PFSK-1 (cell line): ENCODE results near the gene FEM1B.

ENCODE experiments used
- FOXP2 ChIP-seq: optimal IDR thresholded peaks from 2 replicates; pipeline ENCODE3; 2011; ENCODE audit warnings: borderline replicate concordance, control low read depth, inconsistent platforms; ENCODE audit not compliant: insufficient read depth; ENCODE audit errors: extremely low read length, extremely low read depth
- POLR2AphosphoS5 ChIP-seq: IDR thresholded peaks from 2 replicates; pipeline ENCODE4 v1.6.1; 2012; ENCODE audit warnings: low read depth, mild to moderate bottlenecking, control low read depth, low read length, moderate library complexity
- SIN3A ChIP-seq: IDR thresholded peaks from 2 replicates; pipeline ENCODE4 v1.6.1; 2012; ENCODE audit warnings: mild to moderate bottlenecking, low read length, moderate library complexity, borderline replicate concordance; ENCODE audit not compliant: insufficient read depth
- TAF1 ChIP-seq: IDR thresholded peaks from 2 replicates; pipeline ENCODE4 v1.6.1; 2012; ENCODE audit warnings: low read length, control low read depth, borderline replicate concordance; ENCODE audit not compliant: insufficient read depth
- TF ChIP-seq, protein P1 (sequence below), 2 experiments: IDR thresholded peaks; 2 replicates each; pipeline versions ENCODE4 v1.6.1 to v1.8.0; 2011 to 2012; ENCODE audit warnings: low read depth in 2 of 2, low read length in 2 of 2, control low read depth in 1 of 2, inconsistent platforms in 1 of 2, mild to moderate bottlenecking in 1 of 2, moderate library complexity in 1 of 2; ENCODE audit not compliant: insufficient read depth in 1 of 2

The FEM1B gene

DNA sequence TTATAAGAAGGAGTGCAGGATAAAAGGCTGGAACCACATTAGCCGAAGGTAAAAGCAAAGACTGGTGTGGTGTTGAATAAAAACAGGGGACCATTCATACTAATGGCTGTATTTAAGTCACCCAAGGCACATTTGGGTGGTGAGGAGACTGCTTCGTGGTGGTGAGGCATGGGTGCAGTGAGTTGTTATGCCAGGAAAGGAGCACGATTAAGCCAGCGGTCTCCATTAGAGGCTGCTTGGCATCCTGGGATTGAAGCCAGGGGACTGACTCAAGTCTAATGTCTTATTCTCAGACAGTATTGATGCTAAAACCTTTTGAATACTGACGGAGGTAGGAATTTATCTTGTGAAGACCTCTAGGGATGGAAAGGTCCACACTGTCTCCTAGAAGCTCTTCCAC, 21.9 kb downstream of the FEM1B start:
- TF ChIP-seq POLR2AphosphoS5: no peak
- no peak for TF ChIP-seq SIN3A
- no peak for TF ChIP-seq FOXP2
- TF ChIP-seq, protein P1, sequence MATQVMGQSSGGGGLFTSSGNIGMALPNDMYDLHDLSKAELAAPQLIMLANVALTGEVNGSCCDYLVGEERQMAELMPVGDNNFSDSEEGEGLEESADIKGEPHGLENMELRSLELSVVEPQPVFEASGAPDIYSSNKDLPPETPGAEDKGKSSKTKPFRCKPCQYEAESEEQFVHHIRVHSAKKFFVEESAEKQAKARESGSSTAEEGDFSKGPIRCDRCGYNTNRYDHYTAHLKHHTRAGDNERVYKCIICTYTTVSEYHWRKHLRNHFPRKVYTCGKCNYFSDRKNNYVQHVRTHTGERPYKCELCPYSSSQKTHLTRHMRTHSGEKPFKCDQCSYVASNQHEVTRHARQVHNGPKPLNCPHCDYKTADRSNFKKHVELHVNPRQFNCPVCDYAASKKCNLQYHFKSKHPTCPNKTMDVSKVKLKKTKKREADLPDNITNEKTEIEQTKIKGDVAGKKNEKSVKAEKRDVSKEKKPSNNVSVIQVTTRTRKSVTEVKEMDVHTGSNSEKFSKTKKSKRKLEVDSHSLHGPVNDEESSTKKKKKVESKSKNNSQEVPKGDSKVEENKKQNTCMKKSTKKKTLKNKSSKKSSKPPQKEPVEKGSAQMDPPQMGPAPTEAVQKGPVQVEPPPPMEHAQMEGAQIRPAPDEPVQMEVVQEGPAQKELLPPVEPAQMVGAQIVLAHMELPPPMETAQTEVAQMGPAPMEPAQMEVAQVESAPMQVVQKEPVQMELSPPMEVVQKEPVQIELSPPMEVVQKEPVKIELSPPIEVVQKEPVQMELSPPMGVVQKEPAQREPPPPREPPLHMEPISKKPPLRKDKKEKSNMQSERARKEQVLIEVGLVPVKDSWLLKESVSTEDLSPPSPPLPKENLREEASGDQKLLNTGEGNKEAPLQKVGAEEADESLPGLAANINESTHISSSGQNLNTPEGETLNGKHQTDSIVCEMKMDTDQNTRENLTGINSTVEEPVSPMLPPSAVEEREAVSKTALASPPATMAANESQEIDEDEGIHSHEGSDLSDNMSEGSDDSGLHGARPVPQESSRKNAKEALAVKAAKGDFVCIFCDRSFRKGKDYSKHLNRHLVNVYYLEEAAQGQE (IDR thresholded peaks at IDR 0.05; ENCODE audit: insufficient read depth in 1 of 2, low read depth in 2 of 2, low read length in 2 of 2): no peak
- TF ChIP-seq TAF1: no peak

DNA sequence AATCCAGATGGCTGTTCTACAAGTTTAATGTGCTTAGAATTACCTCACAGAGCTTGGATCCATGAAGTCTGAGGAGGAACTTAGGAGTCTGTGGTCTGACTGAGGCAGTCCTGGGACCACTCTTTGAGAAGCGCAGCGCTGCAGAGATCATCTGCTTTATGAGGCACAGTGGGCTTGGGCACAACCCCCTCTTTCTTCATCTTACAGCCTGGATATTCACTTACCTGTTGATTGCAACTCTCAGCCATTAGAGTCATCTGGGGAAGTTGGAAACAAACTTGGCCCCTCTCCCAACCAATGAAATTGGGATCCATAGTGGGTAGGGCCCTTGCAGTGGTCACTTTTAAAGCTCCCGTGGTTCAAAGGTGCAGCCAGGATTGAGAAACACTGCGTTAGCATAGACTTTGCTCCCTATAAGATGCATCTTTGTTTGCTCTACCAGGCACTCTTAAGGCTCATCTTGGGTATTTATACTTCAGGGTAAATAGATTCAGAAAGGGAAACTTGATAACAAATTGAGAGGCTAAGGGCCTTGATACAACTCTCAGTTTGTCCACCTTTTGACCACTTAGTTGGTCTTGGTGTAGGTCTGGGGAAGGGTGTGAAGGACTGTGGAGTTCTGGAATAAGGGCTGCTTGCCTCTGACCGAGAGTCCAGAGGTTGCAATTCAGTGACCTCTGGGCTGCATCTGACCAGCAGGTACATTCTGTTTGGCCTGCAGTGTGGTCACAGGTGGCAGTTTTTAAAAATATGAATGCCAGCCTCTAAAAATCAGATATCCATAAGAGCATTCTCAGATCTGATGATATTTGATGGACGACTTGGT, 22.8 kb downstream of the FEM1B start:
- TF ChIP-seq SIN3A: no peak
- no peak for TF ChIP-seq POLR2AphosphoS5
- TF ChIP-seq TAF1: no peak
- no peak for TF ChIP-seq FOXP2
- TF ChIP-seq, protein P1 (IDR thresholded peaks at IDR 0.05; ENCODE audit: insufficient read depth in 1 of 2, low read depth in 2 of 2, low read length in 2 of 2): no peak

DNA sequence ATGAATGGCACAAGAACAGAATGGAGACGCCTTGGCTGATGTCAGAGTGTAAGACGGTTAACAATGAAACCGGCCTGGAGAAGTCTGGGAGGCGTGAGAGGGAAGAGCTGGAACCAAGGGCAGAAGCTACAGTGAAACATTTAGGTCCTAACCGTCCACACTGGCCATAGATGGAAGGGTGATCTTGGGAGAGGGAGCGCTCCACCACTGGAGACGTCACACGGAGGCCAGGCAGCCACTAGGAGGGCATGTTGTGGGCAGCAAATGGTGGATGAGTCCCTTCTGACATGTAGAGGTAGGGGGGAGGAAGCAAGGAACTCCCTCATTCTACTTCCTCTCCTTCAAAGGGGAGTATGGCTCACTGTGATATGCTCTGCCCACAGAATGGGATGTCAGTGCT, 23.8 kb downstream of the FEM1B start:
- no peak for TF ChIP-seq SIN3A

DNA sequence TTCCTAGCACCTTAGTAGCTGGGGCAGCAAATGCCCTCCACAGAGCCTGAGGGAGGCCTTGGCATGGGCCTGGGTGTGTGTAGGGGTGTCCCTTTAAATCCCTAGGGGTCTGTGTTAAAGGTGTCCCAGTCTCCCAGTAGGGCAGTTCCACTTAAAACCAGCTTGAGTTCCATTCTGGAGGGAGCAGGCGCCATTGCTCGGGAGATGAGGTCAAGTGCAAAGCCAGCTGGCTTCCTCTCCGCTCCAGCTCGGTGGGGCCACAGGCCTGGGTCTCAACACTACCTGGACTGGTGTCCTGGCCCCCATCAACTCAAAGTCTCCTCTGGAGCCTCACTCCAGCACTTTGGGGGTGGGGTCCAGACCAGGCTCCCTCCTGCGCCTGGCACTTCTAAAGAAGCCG, 25.2 kb downstream of the FEM1B start:
- TF ChIP-seq FOXP2: no peak
- TF ChIP-seq, protein P1 (IDR thresholded peaks at IDR 0.05; ENCODE audit: insufficient read depth in 1 of 2, low read depth in 2 of 2, low read length in 2 of 2): no peak
- TF ChIP-seq TAF1: no peak
- no peak for TF ChIP-seq POLR2AphosphoS5
- TF ChIP-seq SIN3A: no peak

DNA sequence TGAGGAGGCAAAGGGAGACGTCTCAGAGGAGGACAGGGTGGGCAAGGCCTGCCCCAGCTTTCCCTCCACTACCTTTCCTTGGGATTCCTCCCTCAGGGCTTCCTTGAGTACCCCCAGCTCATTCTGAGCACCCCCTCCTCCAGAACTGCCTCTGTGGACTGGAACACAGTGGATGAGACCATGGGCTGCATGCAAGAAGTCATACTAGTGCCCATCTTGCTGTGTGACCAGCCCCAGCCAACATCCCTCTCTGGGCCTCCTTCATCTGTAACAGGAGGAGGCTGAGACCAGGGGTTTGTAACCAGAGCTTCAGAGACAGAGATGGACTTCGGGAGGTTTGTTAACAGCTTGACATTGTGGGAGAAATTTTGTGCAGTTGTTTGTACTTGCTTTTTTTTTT, 25.6 kb downstream of the FEM1B start:
- no peak for TF ChIP-seq FOXP2
- TF ChIP-seq POLR2AphosphoS5: no peak
- TF ChIP-seq, protein P1 (IDR thresholded peaks at IDR 0.05; ENCODE audit: insufficient read depth in 1 of 2, low read depth in 2 of 2, low read length in 2 of 2): no peak
- TF ChIP-seq SIN3A: no peak
- TF ChIP-seq TAF1: no peak
